Measurements from ENCODE around the gene PDLIM5. TPM values are rescaled to one million over a fixed set of nuclear protein-coding genes. Genes with fewer than 3 reads are reported as not detected.

PDLIM5 gene
- total and polyA plus RNA-seq, 4 donors: 64.4 to 762 (median 228) TPM

DNA sequence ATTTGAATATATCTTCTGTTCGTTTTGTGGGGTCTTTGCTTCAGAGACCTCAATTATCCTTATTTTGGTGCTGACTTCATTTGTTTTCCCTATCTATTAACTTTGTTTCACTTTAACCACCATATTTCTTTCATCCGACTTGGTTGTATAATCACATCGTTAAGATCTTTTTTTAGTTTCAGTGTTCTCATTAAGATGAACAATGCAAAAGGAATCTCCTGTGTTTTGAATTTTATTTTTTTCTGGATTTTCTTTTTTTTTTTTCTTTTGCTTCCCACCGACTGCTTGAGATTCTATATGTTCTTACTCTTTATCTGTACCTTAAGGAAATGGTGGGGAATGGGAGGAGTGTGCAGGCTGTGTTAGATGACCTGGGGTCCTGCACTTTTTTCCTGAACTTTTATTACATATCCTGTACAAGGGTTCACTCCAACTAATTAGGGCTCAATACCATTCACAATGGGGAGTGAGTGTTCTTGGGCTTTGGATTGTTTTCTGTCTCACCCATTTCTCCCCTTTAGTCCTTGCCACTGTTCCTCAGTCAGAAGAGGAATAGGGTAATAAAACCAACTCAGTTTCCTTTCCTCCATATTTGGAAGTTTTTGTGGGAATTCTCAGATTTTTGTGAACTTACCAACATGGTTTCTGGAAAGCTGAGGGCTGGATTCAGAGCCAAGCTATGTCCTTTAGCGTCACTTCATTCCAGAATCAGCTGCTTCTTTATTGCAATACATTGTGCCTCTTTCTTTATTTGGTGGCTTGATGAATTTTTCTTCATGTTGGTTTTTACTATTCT is 262.8 kb downstream of the PDLIM5 start:
- ATAC-seq (ENCODE audit: low FRiP score) (no peak), DNase-seq (no peak)
- Histone ChIP-seq H3K4me1 (ENCODE audit: control insufficient read depth in 1 of 2, insufficient read depth in 2 of 2, low read length in 2 of 2) (no peaks in the 10 kb centered on the region), H3K27me3 (ENCODE audit: control insufficient read depth in 1 of 2, insufficient read depth in 2 of 2, low read length in 1 of 2) (no peaks in the 10 kb centered on the region), H3K36me3 (ENCODE audit: control insufficient read depth in 1 of 2, insufficient read depth in 2 of 2, low read length in 1 of 2) (no peaks in the 10 kb centered on the region), H3K9me3 (ENCODE audit: control insufficient read depth, low read length) (no peaks in the 10 kb centered on the region), H3K4me3 (ENCODE audit: low read length in 2 of 2) (no peak overlapping the region), H3K27ac (ENCODE audit: low read depth in 1 of 2, low read length in 2 of 2) (peak overlapping the region in 1 of 2 donors; percentile 33)
- whole genome bisulfite sequencing, 2 donors: 32 to 43% methylated on average over 5 of the region's 5 CpGs
- intact Hi-C loops (cut with DNase I): no loop called here

DNA sequence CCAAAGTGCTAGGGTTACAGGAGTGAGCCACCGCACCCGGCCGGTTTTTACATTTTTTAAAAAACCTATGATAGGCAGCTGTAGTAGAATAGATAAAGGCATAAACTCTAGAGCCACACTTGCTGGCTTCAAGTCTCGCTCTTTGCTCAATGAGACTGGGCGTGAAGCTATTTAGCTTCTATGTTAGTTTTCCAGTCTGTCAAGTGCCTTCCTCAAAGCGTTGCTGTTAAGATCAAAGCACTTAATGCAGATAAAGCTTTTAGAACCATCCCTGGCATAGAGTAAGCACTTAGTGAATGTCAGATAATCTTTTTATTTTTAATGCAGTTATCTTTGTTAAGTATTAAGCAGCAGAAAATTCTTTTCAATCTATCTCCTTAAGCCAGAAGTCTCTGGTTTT is 264.0 kb downstream of the PDLIM5 start:
- no peak for ATAC-seq (ENCODE audit: low FRiP score)
- Histone ChIP-seq H3K4me1 (ENCODE audit: control insufficient read depth in 1 of 2, insufficient read depth in 2 of 2, low read length in 2 of 2) (no peaks in the 10 kb centered on the region), H3K27ac (ENCODE audit: low read depth in 1 of 2, low read length in 2 of 2) (no peak overlapping the region), H3K36me3 (ENCODE audit: control insufficient read depth in 1 of 2, insufficient read depth in 2 of 2, low read length in 1 of 2) (no peaks in the 10 kb centered on the region), H3K27me3 (ENCODE audit: control insufficient read depth in 1 of 2, insufficient read depth in 2 of 2, low read length in 1 of 2) (no peaks in the 10 kb centered on the region), H3K9me3 (ENCODE audit: control insufficient read depth, low read length) (no peaks in the 10 kb centered on the region), H3K4me3 (ENCODE audit: low read length in 2 of 2) (no peak overlapping the region)
- 96 to 98% methylated on average over 6 of the region's 6 CpGs for WGBS, 2 donors
- no peak for DNase-seq
- intact Hi-C loops (cut with DNase I): no loop called here

Other genes starting within 250 kb of the PDLIM5 start
- 10 to 100 TPM; 22.6 to 27.8 TPM for gene SMARCAD1, start 244.1 kb upstream of the PDLIM5 start, total RNA-seq
- 1 to 10 TPM; 2.9 to 7.7 TPM for gene SMARCAD1, start 244.1 kb upstream of the PDLIM5 start, polyA plus RNA-seq
- 1 to 10 TPM; 3.2 to 5.7 TPM for gene HPGDS, start 109.1 kb upstream of the PDLIM5 start, total RNA-seq
- 10 to 100 TPM in 1 of 2 donors, under 1 TPM in 1; 0.26 to 11.3 TPM for gene HPGDS, start 109.1 kb upstream of the PDLIM5 start, polyA plus RNA-seq